NCI-H748 (cell line): ENCODE data around the gene POC1A.

Experiments used
- DNase-seq: peaks from one replicate; lab custom pipeline; 2025; ENCODE audit not compliant: unreplicated experiment; lab: John Stamatoyannopoulos, UW

POC1A gene

GRCh38 chr3:52132041-52132440, 22.2 kb downstream of the POC1A start:
- DNase-seq, result no peak

GRCh38 chr3:52130966-52131622, 23.1 kb downstream of the POC1A start:
- DNase-seq, result no peak

- DNase-seq, result no peak
Measured at GRCh38 chr3:52128118-52128683, 26.0 kb downstream of the POC1A start.

GRCh38 chr3:52126500-52126899, 27.7 kb downstream of the POC1A start:
- no peak for DNase-seq

GRCh38 chr3:52126036-52126435, 28.2 kb downstream of the POC1A start:
- DNase-seq, result no peak

- DNase-seq, result no peak
Measured at GRCh38 chr3:52124766-52125165, 29.5 kb downstream of the POC1A start.

GRCh38 chr3:52124126-52124525, 30.1 kb downstream of the POC1A start:
- no peak for DNase-seq

- peak; percentile 30 for DNase-seq
Measured at GRCh38 chr3:52123106-52123725, 31.0 kb downstream of the POC1A start.

- no peak for DNase-seq
Measured at GRCh38 chr3:52122491-52122890, 31.7 kb downstream of the POC1A start.

GRCh38 chr3:52121813-52122212, 32.4 kb downstream of the POC1A start:
- no peak for DNase-seq

- no peak for DNase-seq
Measured at GRCh38 chr3:52121464-52121805, 32.8 kb downstream of the POC1A start.

- DNase-seq, result no peak
Measured at GRCh38 chr3:52120556-52121463, 33.4 kb downstream of the POC1A start.

- DNase-seq, result no peak
Measured at GRCh38 chr3:52119826-52120225, 34.4 kb downstream of the POC1A start.

GRCh38 chr3:52119099-52119498, 35.1 kb downstream of the POC1A start:
- no peak for DNase-seq

GRCh38 chr3:52118156-52118875, 35.9 kb downstream of the POC1A start:
- no peak for DNase-seq

GRCh38 chr3:52117537-52117936, 36.7 kb downstream of the POC1A start:
- no peak for DNase-seq

- DNase-seq, result no peak
Measured at GRCh38 chr3:52112056-52112455, 42.2 kb downstream of the POC1A start.

GRCh38 chr3:52110502-52110901, 43.7 kb downstream of the POC1A start:
- DNase-seq, result no peak

- DNase-seq, result no peak
Measured at GRCh38 chr3:52109611-52110301, 44.5 kb downstream of the POC1A start.
